ENCODE measurements around the gene MCAM. TPM values are rescaled to one million over a fixed set of nuclear protein-coding genes. Genes with fewer than 3 reads are reported as not detected.

The MCAM gene
- total and polyA plus RNA-seq, 10 donors = 10.3 to 612 (median 38.0) TPM

DNA sequence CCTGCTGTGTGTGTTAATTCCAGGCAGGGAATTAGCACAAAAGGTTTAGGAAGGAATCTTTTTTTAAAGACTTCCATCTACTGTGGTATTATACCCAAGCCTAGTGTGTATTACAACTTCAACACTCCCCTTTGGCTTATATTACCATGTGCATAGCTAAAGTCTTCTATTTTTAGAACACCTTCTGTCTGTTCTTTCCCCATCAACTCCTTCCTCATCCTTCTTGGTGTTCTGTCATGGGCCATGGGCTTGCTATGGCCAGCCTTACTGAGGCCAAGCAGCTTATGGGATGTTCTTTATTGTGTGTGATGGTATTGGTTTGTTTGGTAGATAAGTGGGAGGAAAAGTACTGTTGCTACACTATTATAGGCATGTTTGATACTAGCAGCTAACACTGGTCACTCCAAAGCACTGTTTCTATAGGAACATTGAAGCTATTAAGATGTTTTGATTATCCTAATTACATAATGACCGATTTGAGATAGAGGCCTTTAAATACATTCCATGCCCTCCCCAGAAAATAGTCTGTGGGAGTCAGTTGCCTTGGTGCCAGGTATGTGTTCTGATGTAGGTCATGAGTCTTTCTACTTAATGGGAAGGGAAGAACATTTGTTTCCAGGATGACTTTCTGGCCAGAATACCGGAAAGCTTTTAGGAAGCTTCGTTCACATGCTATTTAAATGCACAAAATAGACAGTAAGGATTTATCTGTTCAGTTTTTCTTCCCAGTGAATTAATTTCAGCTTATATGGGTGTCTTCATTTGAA is 16.5 kb downstream of the MCAM start:
- Histone ChIP-seq H3K36me3 (peaks cover 7 to 100% (median 80%) of the 10 kb centered on the region in 6 donors), H3K27me3 (replicated peaks in 1 of 7) (no peaks in the 10 kb centered on the region), H3K27ac (peak overlapping the region in 1 of 8 donors; percentile 2), H3K4me1 (no peaks in the 10 kb centered on the region), H3K4me3 (no peak overlapping the region), H3K9me3 (no peaks in the 10 kb centered on the region)
- DNase-seq = no peak
- WGBS, 5 donors = 78 to 92% (median 86%) methylated on average over 3 of the region's 3 CpGs
- intact Hi-C loops (cut with DNase I; ENCODE audit: low total_unique reads) = no loop called here
- TF ChIP-seq POLR2AphosphoS5 (IDR thresholded peaks at IDR 0.05) = no peak
- TF ChIP-seq CTCF (IDR thresholded peaks at IDR 0.05 in 8 of 11, conservative IDR thresholded peaks at IDR 0.05 in 3 of 11) = no peak
- no peak for TF ChIP-seq POLR2A (IDR thresholded peaks at IDR 0.05)

DNA sequence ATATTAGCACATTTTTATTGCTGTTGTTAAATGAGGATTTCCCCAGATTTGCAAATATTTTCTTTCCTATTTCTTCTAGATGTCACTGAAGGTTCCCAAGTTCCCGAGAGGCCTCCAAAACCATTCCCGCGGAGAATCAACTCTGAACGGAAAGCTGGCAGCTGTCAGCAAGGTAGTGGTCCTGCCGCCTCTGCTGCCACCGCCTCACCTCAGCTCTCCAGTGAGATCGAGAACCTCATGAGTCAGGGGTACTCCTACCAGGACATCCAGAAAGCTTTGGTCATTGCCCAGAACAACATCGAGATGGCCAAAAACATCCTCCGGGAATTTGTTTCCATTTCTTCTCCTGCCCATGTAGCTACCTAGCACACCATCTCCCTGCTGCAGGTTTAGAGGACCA is 17.5 kb downstream of the MCAM start:
- Histone ChIP-seq H3K4me1 (no peaks in the 10 kb centered on the region), H3K27ac (no peak overlapping the region), H3K9me3 (no peaks in the 10 kb centered on the region), H3K4me3 (no peak overlapping the region), H3K36me3 (peaks cover 7 to 100% (median 73%) of the 10 kb centered on the region in 6 donors), H3K27me3 (replicated peaks in 1 of 7) (no peaks in the 10 kb centered on the region)
- TF ChIP-seq POLR2A (IDR thresholded peaks at IDR 0.05) (no peak), CTCF (IDR thresholded peaks at IDR 0.05 in 8 of 11, conservative IDR thresholded peaks at IDR 0.05 in 3 of 11) (no peak), POLR2AphosphoS5 (IDR thresholded peaks at IDR 0.05) (no peak)
- intact Hi-C loops (cut with DNase I; ENCODE audit: low total_unique reads) = no loop called here
- WGBS, 5 donors = 95 to 99% (median 97%) methylated on average over 9 of the region's 9 CpGs
- no peak for DNase-seq

DNA sequence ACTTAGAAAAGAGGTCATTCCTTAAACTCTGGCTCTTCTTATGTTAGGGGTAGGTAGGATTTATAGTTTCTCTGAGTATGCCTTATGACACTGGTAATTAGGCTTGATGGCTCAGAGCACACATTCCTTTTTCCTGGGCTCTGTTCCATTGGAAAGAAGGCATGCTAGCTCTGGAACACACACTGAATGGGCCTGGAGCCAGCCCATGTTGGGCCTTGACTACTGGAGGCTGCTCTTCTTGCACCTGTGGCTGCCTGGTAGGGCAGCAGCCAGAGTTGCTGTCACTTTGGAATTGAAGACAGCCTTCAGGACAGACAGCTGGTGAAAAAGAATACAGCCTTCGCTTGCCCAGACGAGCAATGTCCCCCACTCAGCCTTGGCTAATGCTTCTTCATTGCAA is 18.2 kb downstream of the MCAM start:
- Histone ChIP-seq H3K36me3 (peaks cover 7 to 100% (median 66%) of the 10 kb centered on the region in 6 donors), H3K9me3 (no peaks in the 10 kb centered on the region), H3K27ac (no peak overlapping the region), H3K4me1 (no peaks in the 10 kb centered on the region), H3K27me3 (replicated peaks in 1 of 7) (no peaks in the 10 kb centered on the region), H3K4me3 (no peak overlapping the region)
- TF ChIP-seq CTCF (IDR thresholded peaks at IDR 0.05 in 8 of 11, conservative IDR thresholded peaks at IDR 0.05 in 3 of 11) = no peak
- no peak for TF ChIP-seq POLR2A (IDR thresholded peaks at IDR 0.05)
- TF ChIP-seq POLR2AphosphoS5 (IDR thresholded peaks at IDR 0.05) = no peak
- DNase-seq = no peak
- intact Hi-C loops (cut with DNase I; ENCODE audit: low total_unique reads) = no loop called here
- WGBS, 5 donors = 94 to 97% (median 94%) methylated on average over 2 of the region's 2 CpGs

DNA sequence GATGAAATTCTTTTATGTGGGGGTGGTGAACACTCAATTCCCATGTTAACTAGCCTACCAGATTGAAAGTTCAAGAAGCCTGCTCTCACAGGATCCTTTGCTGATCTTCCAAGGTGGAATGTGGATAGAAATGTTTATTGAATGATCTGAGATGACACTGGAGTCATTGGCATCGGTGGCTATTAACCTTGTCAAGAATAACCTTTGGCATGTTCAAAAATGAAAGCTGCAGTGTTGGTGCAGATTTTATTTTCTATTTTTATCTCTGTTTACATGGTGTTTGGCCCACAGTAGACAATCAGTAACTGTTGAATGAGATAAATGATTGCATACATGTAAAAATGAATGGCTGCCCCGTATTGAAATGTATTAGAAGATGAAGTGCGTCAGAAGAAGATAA is 19.0 kb downstream of the MCAM start:
- intact Hi-C loops (cut with DNase I; ENCODE audit: low total_unique reads) = no loop called here
- TF ChIP-seq POLR2A (IDR thresholded peaks at IDR 0.05) = no peak
- 74 to 89% (median 85%) methylated on average over 3 of the region's 3 CpGs for WGBS, 5 donors
- Histone ChIP-seq H3K4me1 (no peaks in the 10 kb centered on the region), H3K36me3 (peaks cover 3 to 100% (median 59%) of the 10 kb centered on the region in 6 donors), H3K27me3 (replicated peaks in 1 of 7) (no peaks in the 10 kb centered on the region), H3K9me3 (no peaks in the 10 kb centered on the region), H3K27ac (no peak overlapping the region), H3K4me3 (no peak overlapping the region)
- DNase-seq = no peak
